GM21367 (cell line): ENCODE data around the gene PTPRK.

Experiments
- ATAC-seq: cut with Tn5 transposase; IDR thresholded peaks from one replicate; pipeline ENCODE4 v1.9.1; 2021; ENCODE audit not compliant: unreplicated experiment

The PTPRK gene

GRCh38 chr6:128395596-128395995 lies 124.8 kb downstream of the PTPRK start:
- ATAC-seq, result no peak

GRCh38 chr6:128395188-128395587 lies 125.2 kb downstream of the PTPRK start:
- ATAC-seq, result no peak

DNA sequence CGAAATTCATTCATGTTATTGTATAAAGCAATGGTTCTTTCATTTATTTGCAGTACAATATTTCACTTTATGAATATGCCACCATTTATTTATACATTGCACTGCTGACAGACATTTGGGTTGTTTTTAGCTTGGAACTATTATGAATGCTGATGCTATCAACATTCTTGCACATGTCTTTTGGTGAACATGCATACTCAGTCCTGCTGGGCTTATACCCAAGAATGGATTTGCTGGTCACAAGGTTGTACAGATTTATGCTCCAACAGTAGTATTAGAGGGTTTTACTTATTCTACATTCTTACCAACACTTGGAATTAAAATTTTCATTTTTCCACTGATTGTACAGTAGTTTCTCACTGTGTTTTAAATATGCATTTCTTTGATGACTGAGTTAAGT lies 126.2 kb downstream of the PTPRK start:
- ATAC-seq, result no peak

GRCh38 chr6:128389820-128390534 lies 130.4 kb downstream of the PTPRK start:
- no peak for ATAC-seq

DNA sequence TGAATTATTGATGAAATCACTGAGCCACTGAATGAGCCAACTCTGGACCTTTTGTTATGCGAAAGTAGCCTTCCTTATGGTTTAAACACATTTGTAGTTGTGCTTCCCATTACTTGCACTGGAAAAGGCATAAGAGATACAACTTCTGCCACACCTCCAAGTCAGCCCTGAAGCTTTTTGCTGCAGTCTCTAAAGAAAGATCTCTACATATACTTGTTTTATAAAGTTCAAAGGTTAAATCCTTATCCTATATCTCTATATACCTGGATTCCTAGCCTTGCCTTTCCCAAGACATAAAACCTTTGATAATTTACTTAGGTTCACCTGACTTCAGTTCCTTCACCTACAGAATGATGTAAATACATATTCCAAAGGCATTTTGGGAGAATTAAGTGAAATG lies 132.0 kb downstream of the PTPRK start:
- ATAC-seq, result no peak

DNA sequence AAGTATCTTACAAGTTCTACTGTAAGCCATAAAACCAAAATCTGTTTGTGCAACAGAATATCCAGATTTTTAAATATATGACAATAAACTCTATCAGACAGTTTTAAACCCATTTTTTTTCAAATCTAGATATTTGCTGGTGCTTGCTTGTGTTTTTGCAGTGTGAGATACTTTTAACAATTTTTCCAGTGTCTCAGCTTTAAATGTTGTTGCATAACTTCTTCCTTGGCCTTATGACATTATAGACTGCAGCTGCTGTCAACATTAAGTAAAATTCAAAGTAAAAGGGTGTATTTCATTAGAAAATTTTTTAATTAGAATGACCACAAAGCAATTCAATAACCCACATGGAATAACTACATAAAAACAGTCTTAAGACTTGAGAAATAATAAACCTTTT lies 139.5 kb downstream of the PTPRK start:
- no peak for ATAC-seq

DNA sequence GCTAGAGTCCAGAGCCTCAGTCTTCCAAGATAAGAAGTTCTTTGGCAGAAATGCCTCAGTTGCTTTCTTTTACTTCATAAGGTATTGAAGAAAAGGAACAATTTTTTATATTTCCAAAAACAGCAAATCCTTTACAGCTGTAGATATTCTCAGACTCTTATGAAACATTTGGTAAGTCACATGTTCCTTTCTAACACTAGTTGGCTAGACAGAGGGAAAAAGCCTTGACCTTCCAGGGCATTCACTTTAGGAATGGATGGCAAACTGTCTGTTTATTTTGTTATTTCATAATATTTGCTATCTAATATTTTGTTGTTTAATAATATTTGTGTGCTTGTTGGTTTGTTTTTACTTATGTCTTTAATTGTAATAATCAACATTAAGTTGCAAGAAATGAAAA lies 140.8 kb downstream of the PTPRK start:
- ATAC-seq, result no peak

- no peak for ATAC-seq
These were observed 143.4 kb downstream of the PTPRK start for GRCh38 chr6:128376952-128377503.

GRCh38 chr6:128371136-128371535 lies 149.3 kb downstream of the PTPRK start:
- ATAC-seq, result no peak

DNA sequence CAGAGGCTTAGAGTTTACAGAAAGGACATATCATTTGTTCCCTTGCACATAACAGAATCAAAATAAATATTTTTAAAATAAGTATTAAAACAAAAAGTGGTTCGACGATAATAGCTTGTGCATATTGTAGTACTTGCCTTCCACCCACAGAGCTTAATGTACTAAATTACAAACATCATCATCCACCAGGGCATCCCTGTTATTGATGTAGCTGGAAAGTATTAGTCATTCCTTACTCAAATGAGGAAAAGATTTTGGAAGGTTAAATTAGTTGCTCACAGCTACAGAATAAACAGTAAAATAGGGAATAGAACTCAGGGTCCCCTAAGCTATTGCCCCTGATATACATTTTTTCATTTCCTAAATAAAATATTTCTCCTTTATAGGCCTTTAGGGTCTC lies 150.3 kb downstream of the PTPRK start:
- ATAC-seq, result no peak

DNA sequence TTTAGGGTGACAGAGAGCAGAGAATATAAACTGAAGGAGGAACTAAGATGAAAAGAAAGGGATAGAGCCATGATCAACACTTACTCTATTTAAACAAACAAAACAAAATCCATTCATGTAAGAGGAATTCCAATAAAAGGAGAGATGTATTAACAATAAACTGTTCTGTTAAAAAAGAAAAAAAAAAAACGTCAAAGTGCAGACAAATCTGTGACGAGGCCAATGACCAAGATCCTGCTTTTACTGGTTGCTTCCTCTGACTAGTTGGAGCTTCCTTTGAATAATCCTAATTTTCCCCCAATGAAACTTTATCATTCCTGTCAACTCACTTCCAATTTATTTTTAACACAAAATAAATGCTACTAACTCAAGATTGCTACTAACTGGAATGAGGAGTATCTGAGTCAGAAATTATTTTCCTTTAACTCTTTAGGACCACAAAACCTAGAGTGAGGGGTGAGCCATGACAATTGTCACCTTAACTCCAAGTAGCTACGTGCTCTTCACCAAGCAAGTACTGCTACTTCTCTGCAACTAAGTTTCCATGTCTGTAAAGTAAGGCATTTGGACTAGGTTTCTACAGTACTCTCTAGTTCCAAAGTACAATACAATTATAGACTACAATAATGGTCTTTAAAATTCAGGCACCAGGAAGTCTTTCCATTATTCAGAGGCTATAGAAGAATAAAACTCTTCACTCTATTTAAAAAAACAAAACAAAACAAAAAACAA lies 152.0 kb downstream of the PTPRK start:
- no peak for ATAC-seq

DNA sequence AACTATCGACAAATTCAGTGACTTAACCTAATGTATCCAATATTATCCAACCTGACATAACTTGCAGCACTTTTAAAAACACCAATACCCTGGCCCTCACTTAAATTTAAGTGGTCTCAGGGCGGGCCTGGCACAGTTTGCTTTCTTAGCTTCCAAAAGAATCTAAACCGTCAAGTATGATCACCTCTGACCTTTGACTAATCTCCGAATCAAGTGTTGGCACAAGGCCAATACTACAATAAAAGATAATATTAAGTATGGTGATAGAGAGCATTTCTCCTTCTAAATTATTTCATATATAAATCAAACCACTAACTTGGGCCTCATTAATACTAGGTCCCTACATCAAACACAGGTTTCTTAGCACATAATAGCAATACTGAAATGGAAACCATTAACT lies 153.0 kb downstream of the PTPRK start:
- ATAC-seq, result no peak

- no peak for ATAC-seq
These were observed 154.8 kb downstream of the PTPRK start for GRCh38 chr6:128365520-128366160.

DNA sequence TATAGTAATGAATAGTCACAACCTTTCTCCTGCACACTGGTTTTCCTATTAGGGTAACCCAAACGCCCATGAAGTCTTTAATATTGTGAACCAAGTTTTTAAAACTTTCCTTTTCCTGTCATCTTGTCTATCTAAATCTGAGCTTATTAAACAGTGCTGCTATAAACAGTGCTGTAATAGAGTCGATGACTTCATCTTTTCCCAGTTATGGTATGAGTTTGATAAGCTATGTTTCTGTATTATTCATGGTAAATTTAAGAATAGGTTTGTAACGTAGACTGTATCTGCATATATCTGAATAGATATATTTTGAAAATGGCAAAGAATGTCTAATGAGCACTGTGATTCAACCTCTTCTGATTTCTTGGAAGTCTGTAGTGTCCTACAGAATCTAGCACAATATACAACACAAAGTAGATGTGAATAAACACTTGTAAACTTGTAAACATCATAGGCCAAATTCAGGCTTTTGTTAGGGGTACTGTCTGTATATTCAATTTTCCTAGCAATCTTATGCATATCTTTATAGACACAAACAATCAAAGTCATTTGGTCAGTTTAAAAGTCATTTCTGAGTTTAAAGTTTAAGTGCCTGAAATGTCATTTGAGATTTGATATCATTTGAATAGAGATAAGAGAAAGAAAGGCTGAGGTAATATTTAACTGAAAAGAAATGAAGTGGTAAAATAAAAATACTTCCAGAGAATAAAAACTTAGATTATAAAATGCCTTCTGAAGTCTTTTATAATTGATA lies 155.5 kb downstream of the PTPRK start:
- no peak for ATAC-seq

GRCh38 chr6:128363020-128363813 lies 157.2 kb downstream of the PTPRK start:
- no peak for ATAC-seq

- ATAC-seq, result no peak
These were observed 159.0 kb downstream of the PTPRK start for GRCh38 chr6:128361378-128361777.

DNA sequence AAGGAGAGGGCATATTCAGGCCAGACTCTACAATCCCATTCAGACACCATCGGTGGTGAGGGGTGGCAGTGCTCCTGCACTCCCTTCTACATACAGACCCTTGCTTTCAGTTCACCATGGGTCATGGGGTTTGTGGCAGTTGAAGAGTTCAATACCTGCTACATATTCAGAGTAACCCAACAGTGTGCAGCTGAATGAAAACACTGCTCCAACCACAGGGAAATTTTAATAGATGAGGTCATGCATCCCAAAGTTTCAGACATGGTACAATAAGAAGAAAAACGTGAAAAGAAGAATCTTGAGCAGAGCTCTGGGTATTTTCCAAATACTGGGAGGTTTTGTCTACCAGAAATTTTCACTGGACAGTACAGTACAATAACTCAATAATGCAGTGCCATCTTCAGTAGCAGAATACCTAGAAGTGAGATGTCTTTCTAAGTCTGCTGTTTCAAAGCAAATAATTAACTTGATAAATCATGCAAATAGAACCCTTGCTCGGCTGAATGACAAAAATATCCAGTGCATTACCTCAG lies 162.1 kb downstream of the PTPRK start:
- ATAC-seq, result no peak

DNA sequence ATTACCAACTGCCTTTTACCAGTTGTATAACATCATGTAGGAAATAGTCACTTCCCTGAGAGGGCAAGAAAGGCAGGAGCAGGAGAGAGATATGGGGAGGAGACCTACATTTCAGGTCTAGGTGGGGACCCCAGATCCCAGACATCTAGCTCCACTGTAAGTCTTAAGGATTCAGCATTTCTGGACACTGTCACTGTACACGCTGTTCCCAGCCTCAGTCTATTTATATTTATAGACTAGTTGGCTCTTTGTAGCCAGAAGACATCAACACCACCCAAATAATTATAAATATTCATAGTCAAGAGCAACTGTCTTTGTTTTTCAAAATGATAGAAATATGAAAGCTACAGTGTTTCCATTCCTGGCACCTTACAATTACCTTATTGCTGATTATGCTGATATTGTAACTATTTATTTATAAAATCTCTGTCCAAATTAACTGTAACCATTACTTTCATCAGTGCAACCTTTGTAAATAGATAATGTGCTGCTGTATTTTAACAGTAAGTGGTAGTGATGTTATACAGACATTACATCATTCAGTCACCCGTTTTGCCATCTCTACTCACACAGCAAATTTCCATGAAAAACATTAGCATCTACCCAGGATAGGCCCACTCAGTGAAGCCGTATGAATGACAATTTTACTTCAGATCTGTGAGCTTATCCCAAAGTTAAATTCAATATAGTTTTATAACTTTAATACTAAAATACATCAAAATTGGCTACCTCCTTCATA lies 162.8 kb downstream of the PTPRK start:
- no peak for ATAC-seq

DNA sequence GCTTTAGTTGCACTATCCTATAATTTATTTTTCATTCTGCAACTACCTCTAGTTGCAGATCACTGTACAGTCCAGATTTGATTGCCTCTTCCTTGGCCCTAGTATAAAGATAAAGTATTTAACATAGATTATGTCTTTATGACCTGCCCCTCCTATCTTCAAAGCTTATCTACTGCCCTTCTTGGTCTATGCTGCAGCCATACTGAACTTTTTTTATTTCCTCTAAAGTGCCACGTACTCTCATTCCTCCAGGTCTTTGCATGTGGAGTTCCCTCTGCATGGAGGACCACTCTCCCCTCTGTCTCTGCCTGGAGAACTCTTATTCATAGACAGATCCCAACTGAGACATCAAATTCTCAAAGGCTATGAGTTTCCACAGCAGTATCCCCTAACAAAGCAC lies 168.0 kb downstream of the PTPRK start:
- no peak for ATAC-seq

GRCh38 chr6:128351255-128351514 lies 169.2 kb downstream of the PTPRK start:
- ATAC-seq, result no peak
